Stimulated activated naive CD8-positive, alpha-beta T cell treated with anti-CD3 and anti-CD28 coated beads, Interleukin-15, amount 100 ng/mL, for 72 hours (primary cell): ENCODE measurements around the gene SRM.
"Not testable (repeated sequence)": the region's sequence is repeated elsewhere in the genome, so short reads cannot be mapped to it uniquely, and the experiment has no call there.

Experiments
- ATAC-seq: fragments of 150-1000 bp; cut with Tn5 transposase; 2 replicates; pipeline ENCODE4 v1.10.0; 2021; ENCODE audit warnings: mild to moderate bottlenecking, moderate library complexity
- DNase-seq, 2 donors: peaks; one replicate each; pipeline ENCODE4 v3.0.0; 2021 to 2022
- H3K27ac Mint-ChIP-seq, 2 donors: one replicate each; pipeline ENCODE4 v1.8.0; 2022; ENCODE audit warnings: mild to moderate bottlenecking in 2 of 2, mixed read lengths in 2 of 2, moderate library complexity in 2 of 2
- H3K27me3 Mint-ChIP-seq: one replicate; pipeline ENCODE4 v1.8.0; 2022; ENCODE audit warnings: mixed read lengths
- H3K4me1 Mint-ChIP-seq: one replicate; pipeline ENCODE4 v1.8.0; 2022; ENCODE audit warnings: mild to moderate bottlenecking, mixed read lengths
- H3K4me3 Mint-ChIP-seq, 2 donors: one replicate each; pipeline ENCODE4 v1.8.0; 2022; ENCODE audit warnings: mild to moderate bottlenecking in 2 of 2, mixed read lengths in 2 of 2, moderate library complexity in 1 of 2
- H3K9me3 Mint-ChIP-seq, 2 donors: one replicate each; pipeline ENCODE4 v1.8.0; 2022; ENCODE audit warnings: mixed read lengths in 2 of 2

SRM gene

GRCh38 chr1:11056504-11056903 lies 3.3 kb downstream of the SRM start:
- no peak for DNase-seq
- no peaks in the 10 kb centered on the region for H3K27me3 Mint-ChIP-seq
- H3K9me3 Mint-ChIP-seq = no peaks in the 10 kb centered on the region
- ATAC-seq = no peak
- peaks cover 67% of the 10 kb centered on the region for H3K4me1 Mint-ChIP-seq
- H3K4me3 Mint-ChIP-seq = no peak overlapping the region
- no peak overlapping the region for H3K27ac Mint-ChIP-seq

GRCh38 chr1:11055676-11056075 lies 4.1 kb downstream of the SRM start:
- Mint-ChIP-seq H3K9me3 (no peaks in the 10 kb centered on the region), H3K4me3 (no peak overlapping the region), H3K4me1 (peaks cover 58% of the 10 kb centered on the region), H3K27me3 (no peaks in the 10 kb centered on the region), H3K27ac (no peak overlapping the region)
- ATAC-seq = no peak
- no peak for DNase-seq

GRCh38 chr1:11054666-11055065 lies 5.2 kb downstream of the SRM start:
- H3K9me3 Mint-ChIP-seq = no peaks in the 10 kb centered on the region
- no peak for ATAC-seq
- peaks cover 57% of the 10 kb centered on the region for H3K4me1 Mint-ChIP-seq
- no peak for DNase-seq
- H3K4me3 Mint-ChIP-seq = no peak overlapping the region
- H3K27ac Mint-ChIP-seq = no peak overlapping the region
- no peaks in the 10 kb centered on the region for H3K27me3 Mint-ChIP-seq

- Mint-ChIP-seq H3K27ac (no peak overlapping the region), H3K4me1 (peaks cover 55% of the 10 kb centered on the region), H3K9me3 (no peaks in the 10 kb centered on the region), H3K4me3 (no peak overlapping the region), H3K27me3 (no peaks in the 10 kb centered on the region)
- no peak for ATAC-seq
- DNase-seq = no peak
Measured at GRCh38 chr1:11054181-11054580, 5.6 kb downstream of the SRM start.

GRCh38 chr1:11053758-11054137 lies 6.1 kb downstream of the SRM start:
- Mint-ChIP-seq H3K4me1 (peaks cover 51% of the 10 kb centered on the region), H3K27ac (no peak overlapping the region), H3K27me3 (no peaks in the 10 kb centered on the region), H3K4me3 (no peak overlapping the region), H3K9me3 (no peaks in the 10 kb centered on the region)
- ATAC-seq (peak; percentile 33), DNase-seq (no peak)

- no peaks in the 10 kb centered on the region for H3K9me3 Mint-ChIP-seq
- H3K4me1 Mint-ChIP-seq = peaks cover 45% of the 10 kb centered on the region
- ATAC-seq (peak; percentile 44), DNase-seq (no peak)
- peak overlapping the region in 1 of 2 donors; percentile 35 for H3K27ac Mint-ChIP-seq
- no peaks in the 10 kb centered on the region for H3K27me3 Mint-ChIP-seq
- no peak overlapping the region for H3K4me3 Mint-ChIP-seq
Measured at GRCh38 chr1:11052839-11053757, 6.7 kb downstream of the SRM start.

- ATAC-seq = no peak
- Mint-ChIP-seq H3K4me3 (no peak overlapping the region), H3K4me1 (peaks cover 33% of the 10 kb centered on the region), H3K9me3 (no peaks in the 10 kb centered on the region), H3K27me3 (no peaks in the 10 kb centered on the region), H3K27ac (no peak overlapping the region)
- no peak for DNase-seq
Measured at GRCh38 chr1:11051781-11052511, 7.9 kb downstream of the SRM start.

- Mint-ChIP-seq H3K27ac (peak overlapping the region in 1 of 2 donors; percentile 64), H3K4me1 (peaks cover 25% of the 10 kb centered on the region)
- not testable (repeated sequence) for ATAC-seq, H3K27me3 Mint-ChIP-seq, H3K9me3 Mint-ChIP-seq, DNase-seq, H3K4me3 Mint-ChIP-seq
Measured at GRCh38 chr1:11051121-11051520, 8.7 kb downstream of the SRM start.

- no peaks in the 10 kb centered on the region for H3K4me1 Mint-ChIP-seq
- DNase-seq = no peak
- H3K9me3 Mint-ChIP-seq = no peaks in the 10 kb centered on the region
- H3K27ac Mint-ChIP-seq = no peak within 1 kb of the TSS
- no peak for ATAC-seq
- no peak within 1 kb of the TSS for H3K4me3 Mint-ChIP-seq
- no peaks in the 10 kb centered on the region for H3K27me3 Mint-ChIP-seq
Measured at GRCh38 chr1:11046625-11047365, 13.0 kb downstream of the SRM start, which contains the start of gene MASP2. TSS of gene MASP2 (minus strand) at chr1:11047239. CDS start at chr1:11047207, 32 bp downstream.

GRCh38 chr1:11046270-11046566 lies 13.6 kb downstream of the SRM start:
- ATAC-seq = no peak
- H3K4me3 Mint-ChIP-seq = no peak overlapping the region
- no peak overlapping the region for H3K27ac Mint-ChIP-seq
- H3K4me1 Mint-ChIP-seq = no peaks in the 10 kb centered on the region
- no peaks in the 10 kb centered on the region for H3K27me3 Mint-ChIP-seq
- no peaks in the 10 kb centered on the region for H3K9me3 Mint-ChIP-seq
- no peak for DNase-seq

GRCh38 chr1:11045428-11046269 lies 14.2 kb downstream of the SRM start:
- no peak for DNase-seq
- no peaks in the 10 kb centered on the region for H3K9me3 Mint-ChIP-seq
- H3K4me1 Mint-ChIP-seq = no peaks in the 10 kb centered on the region
- ATAC-seq = peak; percentile 21
- H3K27me3 Mint-ChIP-seq = no peaks in the 10 kb centered on the region
- H3K4me3 Mint-ChIP-seq = no peak overlapping the region
- H3K27ac Mint-ChIP-seq = peak overlapping the region in 1 of 2 donors; percentile 6

GRCh38 chr1:11044849-11045427 lies 14.9 kb downstream of the SRM start:
- peak; percentile 19 for ATAC-seq
- H3K9me3 Mint-ChIP-seq = no peaks in the 10 kb centered on the region
- no peak for DNase-seq
- H3K4me1 Mint-ChIP-seq = no peaks in the 10 kb centered on the region
- H3K4me3 Mint-ChIP-seq = no peak overlapping the region
- peak overlapping the region in 1 of 2 donors; percentile 35 for H3K27ac Mint-ChIP-seq
- no peaks in the 10 kb centered on the region for H3K27me3 Mint-ChIP-seq

GRCh38 chr1:11044086-11044848 lies 15.6 kb downstream of the SRM start:
- H3K27ac Mint-ChIP-seq = peak overlapping the region in 1 of 2 donors; percentile 35
- H3K4me3 Mint-ChIP-seq = no peak overlapping the region
- no peak for DNase-seq
- H3K27me3 Mint-ChIP-seq = no peaks in the 10 kb centered on the region
- H3K9me3 Mint-ChIP-seq = no peaks in the 10 kb centered on the region
- no peaks in the 10 kb centered on the region for H3K4me1 Mint-ChIP-seq
- peak; percentile 37 for ATAC-seq
